Activated T-helper 2 cell treated with anti-CD3 and anti-CD28 coated beads, Interferon-gamma antibody, Interleukin-2, Interleukin-4, amounts not matched to agents 10 μg/mL and 5 μg/mL and 100 μg/mL, durations not matched to agents 14 hours and 24 hours and 36 hours (primary cell): ENCODE measurements around the gene NCAPG2. TPM values are rescaled to one million over a fixed set of nuclear protein-coding genes. Genes with fewer than 3 reads are reported as not detected.
A peak's percentile ranks its signal among the peaks of the same experiment; 100 is the strongest.
"Not testable (repeated sequence)": the region's sequence is repeated elsewhere in the genome, so short reads cannot be mapped to it uniquely, and the experiment has no call there.

ENCODE experiments used
- DNase-seq: peaks from one replicate; pipeline ENCODE4 v3.0.0; 2021; ENCODE audit warnings: low spot score
- H3K27ac Mint-ChIP-seq: one replicate; pipeline ENCODE4 v1.8.0; 2021; ENCODE audit warnings: mixed read lengths
- H3K27me3 Mint-ChIP-seq: one replicate; pipeline ENCODE4 v1.8.0; 2021; ENCODE audit warnings: low read depth, mixed read lengths
- H3K36me3 Mint-ChIP-seq: one replicate; pipeline ENCODE4 v1.8.0; 2021; ENCODE audit warnings: low read depth, mixed read lengths
- H3K4me1 Mint-ChIP-seq: one replicate; pipeline ENCODE4 v1.8.0; 2021; ENCODE audit warnings: low read depth, mixed read lengths
- H3K4me3 Mint-ChIP-seq: one replicate; pipeline ENCODE4 v1.8.0; 2021; ENCODE audit warnings: low read depth, mild to moderate bottlenecking, moderate library complexity, mixed read lengths
- H3K9me3 Mint-ChIP-seq: one replicate; pipeline ENCODE4 v1.8.0; 2021; ENCODE audit warnings: mixed read lengths
- intact Hi-C: fragments of 100-400 bp; cut with micrococcal nuclease; formaldehyde crosslinking; loops from one replicate; pipeline ENCODE4 v1.15.1; 2023
- total RNA-seq: library from RNA; stranded (reverse); gene quantifications from 2 replicates; pipeline ENCODE4 v1.2.3, GENCODE V29; 2022

Gene NCAPG2
- total RNA-seq, 1 donor from 2014 or later, result 94.7 TPM

DNA sequence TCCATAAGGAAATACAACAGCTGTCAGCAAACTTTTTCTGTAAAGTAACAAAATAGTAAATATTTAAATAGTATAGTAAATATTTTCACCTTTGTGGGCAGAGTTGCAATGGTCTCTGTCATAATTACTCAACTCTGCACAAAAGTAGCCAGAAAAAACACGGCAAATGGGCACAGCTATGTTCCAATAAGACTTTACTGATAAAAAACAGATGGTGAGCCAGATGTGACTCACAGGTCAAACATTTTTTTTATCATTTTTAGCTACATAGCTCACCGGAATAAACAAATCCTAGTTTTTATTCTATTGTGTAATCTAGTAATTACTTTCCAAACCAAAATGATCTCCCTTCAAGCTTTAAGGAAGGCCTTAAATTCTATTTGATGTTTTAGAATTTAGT lies 55.3 kb downstream of the NCAPG2 start:
- no peak overlapping the region for H3K4me3 Mint-ChIP-seq
- H3K27ac Mint-ChIP-seq, result no peak overlapping the region
- H3K4me1 Mint-ChIP-seq, result peaks cover 11% of the 10 kb centered on the region
- no peak for DNase-seq
- intact Hi-C loops, result no loop called here
- no peaks in the 10 kb centered on the region for H3K27me3 Mint-ChIP-seq
- H3K36me3 Mint-ChIP-seq, result peaks cover 80% of the 10 kb centered on the region
- no peaks in the 10 kb centered on the region for H3K9me3 Mint-ChIP-seq

DNA sequence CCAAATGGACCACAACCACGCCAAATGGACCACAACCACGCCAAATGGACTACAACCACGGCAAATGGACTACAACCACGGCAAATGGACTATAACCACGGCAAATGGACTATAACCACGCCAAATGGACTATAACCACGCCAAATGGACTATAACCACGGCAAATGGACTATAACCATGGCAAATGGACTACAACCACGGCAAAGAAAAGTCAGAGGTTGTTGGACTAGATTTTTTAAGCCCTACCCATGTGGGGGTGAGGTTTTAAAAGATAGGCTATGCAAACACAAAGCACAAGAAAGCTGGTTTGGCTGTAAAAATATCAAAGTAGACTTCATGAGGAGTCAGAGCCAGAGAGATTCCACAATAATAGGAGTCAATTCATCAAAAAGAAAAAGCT lies 55.8 kb downstream of the NCAPG2 start:
- no peaks in the 10 kb centered on the region for H3K27me3 Mint-ChIP-seq
- no peak overlapping the region for H3K27ac Mint-ChIP-seq
- no peak overlapping the region for H3K4me3 Mint-ChIP-seq
- peaks cover 14% of the 10 kb centered on the region for H3K4me1 Mint-ChIP-seq
- intact Hi-C loops, result no loop called here
- H3K36me3 Mint-ChIP-seq, result peaks cover 80% of the 10 kb centered on the region
- no peaks in the 10 kb centered on the region for H3K9me3 Mint-ChIP-seq
- DNase-seq, result no peak

GRCh38 chr7:158648168-158648567 lies 56.4 kb downstream of the NCAPG2 start:
- intact Hi-C loops, result no loop called here
- Mint-ChIP-seq H3K27ac (no peak overlapping the region), H3K9me3 (no peaks in the 10 kb centered on the region), H3K4me1 (peaks cover 14% of the 10 kb centered on the region), H3K36me3 (peaks cover 81% of the 10 kb centered on the region), H3K4me3 (no peak overlapping the region), H3K27me3 (no peaks in the 10 kb centered on the region)
- DNase-seq, result no peak

DNA sequence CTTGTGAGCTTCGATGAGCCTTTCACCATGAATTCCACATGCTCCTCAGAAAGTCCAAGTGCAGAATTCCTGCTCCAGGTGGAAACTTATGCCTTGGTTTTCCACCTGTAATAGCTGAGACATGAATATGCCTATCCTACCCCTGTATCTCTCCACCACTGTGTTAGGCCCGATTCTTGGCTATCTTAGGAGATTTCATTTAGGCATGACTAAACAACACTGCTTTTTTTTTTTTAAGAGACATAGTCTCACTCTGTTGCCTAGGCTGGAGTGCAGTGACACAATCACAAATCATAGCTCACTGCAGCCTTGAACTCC lies 57.2 kb downstream of the NCAPG2 start:
- intact Hi-C loops, result no loop called here
- H3K4me1 Mint-ChIP-seq, result peaks cover 14% of the 10 kb centered on the region

DNA sequence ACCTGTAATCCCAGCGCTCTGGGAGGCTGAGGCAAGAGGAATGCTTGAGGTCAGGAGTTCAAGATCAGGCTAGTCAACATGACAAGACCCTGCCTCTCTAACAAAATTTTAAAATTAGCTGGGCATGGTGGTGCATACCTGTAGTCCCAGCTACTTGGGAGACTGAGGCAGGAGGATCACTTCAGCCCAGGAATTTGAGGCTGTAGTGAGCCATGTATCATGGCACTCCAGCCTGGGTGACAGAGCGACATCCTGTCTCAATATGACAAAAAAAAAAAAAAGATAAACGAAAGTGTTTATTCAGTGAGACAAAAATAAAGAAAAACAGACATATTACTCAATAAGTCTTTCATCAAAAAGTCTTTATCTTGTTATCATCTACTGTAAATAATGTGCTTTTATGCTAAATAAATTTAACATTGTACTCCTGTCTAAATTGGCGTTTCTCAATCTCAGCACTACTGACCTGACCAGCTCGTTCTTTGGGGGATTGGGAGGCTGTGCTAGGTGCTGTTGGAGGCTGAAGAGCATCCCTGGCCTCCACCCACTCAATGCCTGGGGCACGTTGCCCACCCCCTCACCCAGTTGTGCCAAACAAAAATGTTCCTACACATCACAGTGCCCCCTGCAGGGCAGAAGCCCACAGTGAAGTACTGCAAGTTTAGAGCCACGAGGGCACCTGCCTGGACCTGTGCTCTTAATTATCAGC lies 57.7 kb downstream of the NCAPG2 start:
- Mint-ChIP-seq H3K4me1 (peaks cover 11% of the 10 kb centered on the region), H3K36me3 (peaks cover 81% of the 10 kb centered on the region), H3K27me3 (no peaks in the 10 kb centered on the region), H3K4me3 (no peak overlapping the region), H3K9me3 (no peaks in the 10 kb centered on the region), H3K27ac (no peak overlapping the region)
- intact Hi-C loops, result no loop called here
- DNase-seq, result no peak

More for the DNA sequence above, 57.2 kb downstream of the NCAPG2 start:
- DNase-seq, result no peak
- no peak overlapping the region for H3K27ac Mint-ChIP-seq
- H3K4me3 Mint-ChIP-seq, result no peak overlapping the region
- H3K27me3 Mint-ChIP-seq, result no peaks in the 10 kb centered on the region
- peaks cover 82% of the 10 kb centered on the region for H3K36me3 Mint-ChIP-seq
- no peaks in the 10 kb centered on the region for H3K9me3 Mint-ChIP-seq

DNA sequence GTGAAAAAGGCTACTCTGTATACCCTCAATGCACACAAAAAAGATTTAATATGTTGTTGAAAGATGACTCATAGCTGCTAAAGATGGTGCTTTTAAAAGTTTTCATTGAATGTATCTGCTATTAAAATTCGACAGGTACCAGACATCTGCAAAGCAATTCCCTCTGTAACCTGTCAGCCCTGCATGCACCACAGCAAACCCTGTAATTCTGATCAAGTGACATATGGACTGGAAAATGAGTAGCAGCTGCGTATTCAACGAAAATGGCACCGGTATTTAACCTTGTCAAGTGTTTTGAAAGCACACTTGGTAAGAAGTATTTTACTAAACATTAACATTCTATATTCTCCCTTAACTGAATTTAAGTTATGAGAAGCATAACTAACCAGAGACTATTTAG lies 58.8 kb downstream of the NCAPG2 start:
- no peak for DNase-seq
- no peak overlapping the region for H3K27ac Mint-ChIP-seq
- no peaks in the 10 kb centered on the region for H3K9me3 Mint-ChIP-seq
- H3K4me1 Mint-ChIP-seq, result peaks cover 8% of the 10 kb centered on the region
- H3K4me3 Mint-ChIP-seq, result no peak overlapping the region
- H3K36me3 Mint-ChIP-seq, result peaks cover 81% of the 10 kb centered on the region
- intact Hi-C loops, result no loop called here
- H3K27me3 Mint-ChIP-seq, result no peaks in the 10 kb centered on the region

DNA sequence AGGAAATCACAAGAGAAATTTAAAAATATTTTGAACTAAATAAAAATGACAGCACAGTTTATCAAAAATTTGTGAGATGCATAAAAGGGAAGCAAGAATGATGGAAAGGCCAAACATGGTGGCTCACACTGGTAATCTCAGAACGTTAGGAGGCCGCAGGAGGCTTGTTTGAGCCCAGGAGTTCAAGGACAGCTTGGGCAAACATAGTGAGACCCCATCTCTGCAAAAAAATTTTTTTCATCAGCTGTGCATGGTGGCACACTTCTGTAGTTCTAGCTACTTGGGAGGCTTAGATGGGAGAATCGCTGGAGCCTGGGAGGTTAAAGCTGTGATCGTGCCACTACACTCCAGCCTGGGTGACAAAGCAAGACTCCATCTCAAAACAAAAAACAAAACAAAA lies 62.5 kb downstream of the NCAPG2 start:
- Mint-ChIP-seq H3K27ac (no peak overlapping the region), H3K27me3 (no peaks in the 10 kb centered on the region), H3K36me3 (peaks cover 84% of the 10 kb centered on the region), H3K4me3 (no peak overlapping the region), H3K4me1 (peaks cover 8% of the 10 kb centered on the region), H3K9me3 (no peaks in the 10 kb centered on the region)
- DNase-seq, result no peak
- intact Hi-C loops, result no loop called here

DNA sequence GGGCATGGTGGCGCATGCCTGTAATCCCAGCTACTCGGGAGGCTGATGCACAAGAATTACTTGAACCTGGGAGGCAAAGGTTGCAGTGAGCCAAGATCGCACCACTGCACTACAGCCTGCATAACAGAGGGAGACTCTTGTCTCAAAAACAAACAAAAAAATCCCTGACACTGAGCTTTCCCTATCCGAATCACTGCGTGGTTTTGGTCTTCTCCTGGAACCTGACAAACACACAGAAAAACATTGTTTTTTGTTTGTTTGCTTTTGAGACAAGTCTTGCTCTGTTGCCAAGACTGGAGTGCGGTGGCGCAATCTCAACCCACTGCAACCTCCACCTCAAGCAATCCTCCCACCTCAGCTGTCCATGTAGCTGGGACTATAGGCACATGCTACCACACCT lies 66.6 kb downstream of the NCAPG2 start:
- Mint-ChIP-seq H3K9me3 (no peaks in the 10 kb centered on the region), H3K27me3 (no peaks in the 10 kb centered on the region), H3K36me3 (peaks cover 56% of the 10 kb centered on the region), H3K4me3 (no peak overlapping the region), H3K27ac (no peak overlapping the region), H3K4me1 (peaks cover 8% of the 10 kb centered on the region)
- DNase-seq, result no peak
- intact Hi-C loops, result no loop called here

DNA sequence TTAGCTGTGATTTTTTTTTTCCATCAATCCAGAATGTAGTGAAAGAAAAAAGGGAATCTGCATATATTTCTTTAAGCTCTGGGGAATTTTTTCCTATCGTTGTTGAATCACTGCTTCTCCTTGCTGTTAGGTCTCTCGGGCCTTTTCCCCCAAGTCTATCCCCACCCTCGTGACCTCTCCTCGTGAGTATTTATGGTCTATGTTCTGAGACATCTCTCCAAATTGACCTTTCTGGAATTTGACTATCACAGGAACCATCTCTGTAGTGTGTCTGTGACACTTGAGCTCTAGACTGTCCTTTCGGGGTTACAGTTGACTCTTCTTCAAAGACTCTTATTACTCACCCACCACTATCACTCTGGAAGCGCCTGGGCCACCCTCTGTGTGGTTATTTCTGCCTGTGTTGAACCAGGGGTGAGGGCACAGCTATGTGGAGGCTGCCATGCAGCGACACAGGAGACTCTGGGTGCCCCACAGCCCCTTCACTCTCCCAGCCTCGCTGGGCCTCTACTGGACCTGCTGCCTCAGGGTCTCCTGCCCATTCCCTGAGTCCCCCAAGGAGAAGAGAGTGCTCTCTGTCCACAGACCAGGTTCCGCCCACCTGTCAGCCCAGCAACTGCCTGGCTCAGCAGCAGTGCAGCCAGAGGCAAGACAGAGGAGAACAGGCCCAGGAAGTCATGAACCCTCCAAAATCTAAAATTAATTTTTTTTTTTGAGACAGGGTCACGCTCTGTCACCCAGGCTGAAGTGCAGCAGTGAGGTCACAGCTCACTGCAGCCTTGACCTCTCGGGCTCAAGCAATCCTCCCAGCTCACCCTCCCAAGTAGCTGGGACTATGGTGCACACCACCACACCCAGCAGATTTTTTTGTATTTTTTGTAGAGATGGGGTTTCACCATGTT lies 71.3 kb downstream of the NCAPG2 start:
- no peak for DNase-seq
- H3K36me3 Mint-ChIP-seq, result peaks cover 54% of the 10 kb centered on the region
- intact Hi-C loops, result no loop called here
- H3K27me3 Mint-ChIP-seq, result no peaks in the 10 kb centered on the region
- H3K9me3 Mint-ChIP-seq, result no peaks in the 10 kb centered on the region
- peak overlapping the region; percentile 57 for H3K27ac Mint-ChIP-seq
- no peak overlapping the region for H3K4me3 Mint-ChIP-seq
- H3K4me1 Mint-ChIP-seq, result peaks cover 7% of the 10 kb centered on the region

DNA sequence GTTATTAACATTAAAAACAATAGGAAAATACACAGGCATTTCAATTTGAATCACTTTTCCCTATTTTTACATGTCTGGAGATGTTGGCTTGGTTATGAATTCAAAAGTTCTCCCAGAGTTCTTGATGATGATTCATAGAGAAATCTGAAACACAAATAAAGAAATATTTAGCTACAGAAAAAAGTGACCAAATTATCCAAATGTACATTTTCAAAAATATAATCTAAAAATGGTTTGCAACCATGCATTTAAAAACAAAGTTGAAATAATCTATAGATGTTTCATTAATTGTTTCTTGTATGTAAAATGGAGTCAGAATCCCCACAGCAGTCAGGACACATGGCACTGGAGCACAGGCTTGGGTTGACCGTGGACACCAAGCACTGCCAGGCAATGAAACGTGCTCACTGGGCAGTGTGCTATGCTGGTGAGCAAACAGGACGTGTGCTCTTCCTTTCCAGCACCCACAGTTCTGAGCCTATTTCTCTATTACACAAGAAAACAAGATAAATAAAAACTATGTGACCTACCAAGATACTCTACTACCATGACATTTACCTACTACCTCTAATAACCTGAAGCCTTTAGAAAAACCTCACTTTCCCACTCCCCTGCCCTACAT lies 72.9 kb downstream of the NCAPG2 start:
- Mint-ChIP-seq H3K27ac (no peak overlapping the region), H3K4me3 (no peak overlapping the region), H3K36me3 (peaks cover 54% of the 10 kb centered on the region), H3K9me3 (no peaks in the 10 kb centered on the region), H3K27me3 (no peaks in the 10 kb centered on the region), H3K4me1 (peaks cover 7% of the 10 kb centered on the region)
- intact Hi-C loops, result no loop called here
- DNase-seq, result no peak

GRCh38 chr7:158626289-158626688 lies 78.3 kb downstream of the NCAPG2 start:
- H3K27me3 Mint-ChIP-seq, H3K9me3 Mint-ChIP-seq, DNase-seq, H3K4me1 Mint-ChIP-seq, H3K27ac Mint-ChIP-seq, intact Hi-C loops, H3K4me3 Mint-ChIP-seq: not testable (repeated sequence)
- H3K36me3 Mint-ChIP-seq, result peaks cover 63% of the 10 kb centered on the region

DNA sequence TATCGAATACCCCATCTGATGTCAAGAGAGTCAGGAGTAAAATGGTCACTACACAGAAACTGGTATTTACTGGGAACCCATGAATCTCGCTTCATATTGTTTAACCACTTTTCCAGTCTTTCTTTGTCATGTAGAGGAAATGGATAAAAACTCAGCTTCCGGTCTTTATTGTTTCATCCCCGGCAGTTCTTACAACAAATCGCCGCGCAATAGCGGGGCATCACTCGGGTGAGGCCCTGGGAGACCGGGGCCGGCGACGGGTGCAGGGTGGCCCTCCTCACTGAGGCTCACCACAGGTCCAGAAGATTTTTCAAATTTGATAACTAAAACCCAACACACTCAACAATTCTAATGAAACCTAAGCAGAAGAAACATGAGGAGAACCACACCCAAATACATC lies 81.4 kb downstream of the NCAPG2 start:
- H3K36me3 Mint-ChIP-seq, result peaks cover 43% of the 10 kb centered on the region
- intact Hi-C loops, result no loop called here

GRCh38 chr7:158620839-158621441 lies 83.7 kb downstream of the NCAPG2 start:
- H3K4me3 Mint-ChIP-seq, result no peak overlapping the region
- no peaks in the 10 kb centered on the region for H3K9me3 Mint-ChIP-seq
- no peak for DNase-seq
- no peaks in the 10 kb centered on the region for H3K27me3 Mint-ChIP-seq
- no peak overlapping the region for H3K27ac Mint-ChIP-seq
- peaks cover 42% of the 10 kb centered on the region for H3K36me3 Mint-ChIP-seq
- H3K4me1 Mint-ChIP-seq, result no peaks in the 10 kb centered on the region
- intact Hi-C loops, result no loop called here

More for the DNA sequence above, 81.4 kb downstream of the NCAPG2 start:
- Mint-ChIP-seq H3K27ac (no peak overlapping the region), H3K4me1 (no peaks in the 10 kb centered on the region), H3K4me3 (no peak overlapping the region), H3K9me3 (no peaks in the 10 kb centered on the region), H3K27me3 (no peaks in the 10 kb centered on the region)
- DNase-seq, result no peak
